ENCODE data around the gene FCRLB. TPM values are rescaled to one million over a fixed set of nuclear protein-coding genes. Genes with fewer than 3 reads are reported as not detected.

FCRLB gene
- total and polyA plus RNA-seq, 2 donors (not counting 1 experiment from before 2014, with no cell fraction given) = 3.8 to 6.4 TPM

DNA sequence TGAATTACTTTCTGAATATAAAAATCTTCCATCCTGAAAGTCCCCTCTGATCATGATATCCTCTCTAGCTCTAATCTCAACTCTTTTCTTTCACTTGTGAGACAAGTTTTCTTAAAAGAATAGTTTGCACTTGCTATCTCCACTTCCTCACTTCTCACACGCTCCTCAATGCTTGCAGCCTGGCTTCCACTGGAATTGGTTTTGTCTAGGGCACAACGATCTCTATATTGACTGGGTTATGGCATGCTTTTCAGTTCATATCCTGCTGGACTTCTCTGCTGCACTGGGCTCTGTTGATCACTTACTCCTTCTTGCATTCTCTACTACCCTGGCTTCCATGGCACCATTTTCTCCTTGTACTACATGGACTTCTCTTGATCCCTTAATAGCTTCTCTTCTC, 13.8 kb upstream of the FCRLB start:
- Histone ChIP-seq H3K27me3 (replicated peaks in 1 of 4; ENCODE audit: control extremely low read depth in 1 of 4, control insufficient read depth in 3 of 4, insufficient read depth in 4 of 4, low read length in 3 of 4) (no peaks in the 10 kb centered on the region), H3K9me3 (ENCODE audit: control extremely low read depth in 1 of 3, control insufficient read depth in 2 of 3, insufficient read depth in 1 of 3, low read length in 2 of 3) (peaks cover 0 to 4% (median 0%) of the 10 kb centered on the region in 3 donors), H3K27ac (ENCODE audit: low read length in 2 of 2) (peak overlapping the region; percentile 80 to 81), H3K9ac (ENCODE audit: low read length) (peak overlapping the region; percentile 67), H3K79me2 (ENCODE audit: control insufficient read depth, insufficient read depth, low read length) (peaks cover 47% of the 10 kb centered on the region), H4K20me1 (ENCODE audit: control insufficient read depth, insufficient read depth, low read length, poor library complexity, severe bottlenecking) (peaks cover 21% of the 10 kb centered on the region), H3K4me1 (ENCODE audit: control insufficient read depth in 2 of 2, insufficient read depth in 2 of 2, low read length in 2 of 2) (peaks cover 65 to 70% of the 10 kb centered on the region in 2 donors), H3K4me2 (replicated peaks; ENCODE audit: low read depth, low read length, poor library complexity, severe bottlenecking) (peak overlapping the region; percentile 76), H3K36me3 (replicated peaks in 1 of 2; ENCODE audit: control extremely low read depth in 1 of 2, control insufficient read depth in 1 of 2, extremely low read depth in 1 of 2, insufficient read depth in 2 of 2, low read length in 1 of 2) (peaks cover 0 to 25% of the 10 kb centered on the region in 2 experiments), H2AFZ (ENCODE audit: insufficient read depth, low read depth, low read length, poor library complexity, severe bottlenecking) (peak overlapping the region; percentile 35), H3K4me3 (ENCODE audit: control extremely low read depth in 1 of 5, extremely low read depth in 1 of 5, insufficient read depth in 1 of 5, low read depth in 2 of 5, low read length in 4 of 5) (peak overlapping the region; percentile 61 to 80 (median 69))
- ATAC-seq (ENCODE audit: low read depth) (no peak), DNase-seq (no peak)
- Mint-ChIP-seq H3K27ac (no peak overlapping the region), H3K9me3 (ENCODE audit: insufficient read depth) (no peaks in the 10 kb centered on the region), H3K4me3 (no peak overlapping the region), H3K27me3 (no peaks in the 10 kb centered on the region), H3K4me1 (peaks cover 35% of the 10 kb centered on the region)
- intact Hi-C loops (cut with micrococcal nuclease) = loop anchor here (1.0 kb wide), 2 partner anchors 11 to 20 kb away; no protein-coding TSS in a partner anchor
- ChIA-PET CTCF (interaction anchor here (0.9 to 6.8 kb wide), 11 partner anchors 11 to 220 kb away, joined by 3 to 85 read pairs (median 5); partner anchors contain the start of gene DUSP12), POLR2A (interaction anchor here (1.2 to 3.1 kb wide), 5 partner anchors 11 to 31 kb away, joined by 5 to 46 read pairs (median 10); partner anchors contain the start of gene FCRLB)
- no peak for TF ChIP-seq EZH2 (IDR thresholded peaks at IDR 0.05; ENCODE audit: borderline replicate concordance, insufficient read depth, low read depth, low read length, poor library complexity, severe bottlenecking)
- TF ChIP-seq, protein P1, sequence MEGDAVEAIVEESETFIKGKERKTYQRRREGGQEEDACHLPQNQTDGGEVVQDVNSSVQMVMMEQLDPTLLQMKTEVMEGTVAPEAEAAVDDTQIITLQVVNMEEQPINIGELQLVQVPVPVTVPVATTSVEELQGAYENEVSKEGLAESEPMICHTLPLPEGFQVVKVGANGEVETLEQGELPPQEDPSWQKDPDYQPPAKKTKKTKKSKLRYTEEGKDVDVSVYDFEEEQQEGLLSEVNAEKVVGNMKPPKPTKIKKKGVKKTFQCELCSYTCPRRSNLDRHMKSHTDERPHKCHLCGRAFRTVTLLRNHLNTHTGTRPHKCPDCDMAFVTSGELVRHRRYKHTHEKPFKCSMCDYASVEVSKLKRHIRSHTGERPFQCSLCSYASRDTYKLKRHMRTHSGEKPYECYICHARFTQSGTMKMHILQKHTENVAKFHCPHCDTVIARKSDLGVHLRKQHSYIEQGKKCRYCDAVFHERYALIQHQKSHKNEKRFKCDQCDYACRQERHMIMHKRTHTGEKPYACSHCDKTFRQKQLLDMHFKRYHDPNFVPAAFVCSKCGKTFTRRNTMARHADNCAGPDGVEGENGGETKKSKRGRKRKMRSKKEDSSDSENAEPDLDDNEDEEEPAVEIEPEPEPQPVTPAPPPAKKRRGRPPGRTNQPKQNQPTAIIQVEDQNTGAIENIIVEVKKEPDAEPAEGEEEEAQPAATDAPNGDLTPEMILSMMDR (IDR thresholded peaks at IDR 0.05) = no peak
- WGBS (ENCODE audit: insufficient coverage) = 67% methylated on average over 1 of the region's 2 CpGs

DNA sequence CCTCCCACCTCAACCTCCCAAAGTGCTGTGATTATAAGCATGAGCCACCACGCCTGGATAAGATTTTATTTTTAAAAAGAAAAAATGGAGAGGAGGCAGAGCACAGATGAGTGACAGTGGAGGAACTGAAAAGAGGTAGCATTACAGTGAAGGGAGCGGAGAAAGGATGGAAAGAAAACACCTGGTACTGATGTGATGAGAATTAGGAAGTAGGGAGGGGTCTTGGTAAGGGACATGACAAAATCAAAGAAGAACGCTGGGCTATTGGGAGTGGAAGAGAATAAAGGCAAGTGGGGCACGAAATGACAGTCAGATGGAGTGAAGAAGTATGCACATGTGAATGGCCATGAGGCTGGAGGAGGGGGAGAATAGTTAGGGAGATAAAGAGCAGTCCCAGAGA, 12.0 kb upstream of the FCRLB start:
- intact Hi-C loops (cut with micrococcal nuclease) = no loop called here
- Mint-ChIP-seq H3K9me3 (ENCODE audit: insufficient read depth) (no peaks in the 10 kb centered on the region), H3K27me3 (no peaks in the 10 kb centered on the region), H3K4me1 (peaks cover 36% of the 10 kb centered on the region), H3K4me3 (peak overlapping the region; percentile 82), H3K27ac (peak overlapping the region; percentile 78)
- Histone ChIP-seq H4K20me1 (ENCODE audit: control insufficient read depth, insufficient read depth, low read length, poor library complexity, severe bottlenecking) (peaks cover 21% of the 10 kb centered on the region), H3K4me3 (ENCODE audit: control extremely low read depth in 1 of 5, extremely low read depth in 1 of 5, insufficient read depth in 1 of 5, low read depth in 2 of 5, low read length in 4 of 5) (peak overlapping the region; percentile 17 to 75 (median 62)), H3K9ac (ENCODE audit: low read length) (peak overlapping the region; percentile 67), H3K27me3 (replicated peaks in 1 of 4; ENCODE audit: control extremely low read depth in 1 of 4, control insufficient read depth in 3 of 4, insufficient read depth in 4 of 4, low read length in 3 of 4) (no peaks in the 10 kb centered on the region), H3K36me3 (replicated peaks in 1 of 2; ENCODE audit: control extremely low read depth in 1 of 2, control insufficient read depth in 1 of 2, extremely low read depth in 1 of 2, insufficient read depth in 2 of 2, low read length in 1 of 2) (peaks cover 0 to 42% of the 10 kb centered on the region in 2 experiments), H3K27ac (ENCODE audit: low read length in 2 of 2) (peak overlapping the region in 1 of 2 donors; percentile 80), H3K4me1 (ENCODE audit: control insufficient read depth in 2 of 2, insufficient read depth in 2 of 2, low read length in 2 of 2) (peaks cover 65 to 70% of the 10 kb centered on the region in 2 donors), H3K79me2 (ENCODE audit: control insufficient read depth, insufficient read depth, low read length) (peaks cover 47% of the 10 kb centered on the region), H2AFZ (ENCODE audit: insufficient read depth, low read depth, low read length, poor library complexity, severe bottlenecking) (no peak overlapping the region), H3K4me2 (replicated peaks; ENCODE audit: low read depth, low read length, poor library complexity, severe bottlenecking) (peak overlapping the region; percentile 76), H3K9me3 (ENCODE audit: control extremely low read depth in 1 of 3, control insufficient read depth in 2 of 3, insufficient read depth in 1 of 3, low read length in 2 of 3) (peaks cover 0 to 4% (median 0%) of the 10 kb centered on the region in 3 donors)
- 3% methylated on average over 4 of the region's 4 CpGs for WGBS (ENCODE audit: insufficient coverage)
- TF ChIP-seq, protein P1 (IDR thresholded peaks at IDR 0.05) = no peak
- TF ChIP-seq EZH2 (IDR thresholded peaks at IDR 0.05; ENCODE audit: borderline replicate concordance, insufficient read depth, low read depth, low read length, poor library complexity, severe bottlenecking) = no peak
- no peak for ATAC-seq (ENCODE audit: low read depth)
- peak; percentile 27 for DNase-seq
- ChIA-PET POLR2A (interaction anchor here (0.9 kb wide), 1 partner anchor 17 kb away, joined by 3 read pairs; no protein-coding TSS in a partner anchor), CTCF (interaction anchor here (1.0 to 6.8 kb wide), 2 partner anchors 11 to 29 kb away, joined by 3 to 85 read pairs; no protein-coding TSS in a partner anchor)

All from B cell (primary cell).